Measurements from ENCODE around the gene CLTA. TPM values are rescaled to one million over a fixed set of nuclear protein-coding genes. Genes with fewer than 3 reads are reported as not detected.

CLTA gene
- total and polyA plus RNA-seq, 10 of the 15 experiments (the other 5 are each of a cell fraction or from before 2014, with no cell fraction given), result 49.0 to 241 (median 168) TPM

GRCh38 chr9:36214571-36214970, 23.9 kb downstream of the CLTA start:
- H3K4me3 ChIP-seq, result no peak overlapping the region
- TF ChIP-seq NFXL1 (IDR thresholded peaks at IDR 0.05; ENCODE audit: borderline replicate concordance) (no peak), IKZF2 (IDR thresholded peaks at IDR 0.05) (no peak), RCOR1 (conservative IDR thresholded peaks at IDR 0.05; ENCODE audit: low read depth, low read length) (no peak), POLR2AphosphoS5 (IDR thresholded peaks at IDR 0.05; ENCODE audit: low read length) (no peak), ESRRA (IDR thresholded peaks at IDR 0.05; ENCODE audit: low read length) (no peak), IRF4 (IDR thresholded peaks at IDR 0.05; ENCODE audit: low read depth, low read length) (no peak), CBX3 (IDR thresholded peaks at IDR 0.05; ENCODE audit: borderline replicate concordance, low read depth) (no peak), CHD4 (IDR thresholded peaks at IDR 0.05) (no peak), LARP7 (IDR thresholded peaks at IDR 0.05) (no peak), RB1 (IDR thresholded peaks at IDR 0.05; ENCODE audit: borderline replicate concordance) (no peak)
- H3K27me3 ChIP-seq (replicated peaks in 1 of 2; ENCODE audit: control insufficient read depth in 2 of 2, insufficient read depth in 2 of 2, low read length in 1 of 2), result no peaks in the 10 kb centered on the region
- POLR2A ChIA-PET, result no interaction called here
- CTCF ChIA-PET, result no interaction called here
- RAD21 ChIA-PET (ENCODE audit: unreplicated experiment), result no interaction called here
- BruUV-seq (replicated peaks), result no TSS peak
- DNase-seq (ENCODE audit: low read depth, low spot score) (no peak), FAIRE-seq (no peak), ATAC-seq (no peak)
- in situ Hi-C loops (cut with MboI), result no loop called here
- no peak overlapping the region for H3K4me2 ChIP-seq (ENCODE audit: control insufficient read depth, insufficient read depth)
- peaks cover 8% of the 10 kb centered on the region; the same call in 1 of the 2 replicates for H4K20me1 ChIP-seq (ENCODE audit: control insufficient read depth, insufficient read depth)
- H3K36me3 ChIP-seq (ENCODE audit: control insufficient read depth in 2 of 2, insufficient read depth in 2 of 2, low read length in 1 of 2), result peaks cover 17 to 45% of the 10 kb centered on the region in 2 experiments
- H3K79me2 ChIP-seq (ENCODE audit: control insufficient read depth, insufficient read depth, low read length), result no peaks in the 10 kb centered on the region
- H3K9ac ChIP-seq (ENCODE audit: control insufficient read depth, insufficient read depth, low read length), result no peak overlapping the region
- SMC1A ChIA-PET (ENCODE audit: uncharacterized antibody, unreplicated experiment), result no interaction called here
- intact Hi-C loops (cut with micrococcal nuclease; ENCODE audit: unreplicated experiment), result no loop called here
- no peak overlapping the region for H3K27ac ChIP-seq (ENCODE audit: control insufficient read depth, insufficient read depth)
- no peak overlapping the region for H2AFZ ChIP-seq (ENCODE audit: control insufficient read depth, low read depth, low read length)
- no peaks in the 10 kb centered on the region for H3K9me3 ChIP-seq (replicated peaks; ENCODE audit: control insufficient read depth, insufficient read depth, low read length)
- no peaks in the 10 kb centered on the region for H3K4me1 ChIP-seq (ENCODE audit: control insufficient read depth, insufficient read depth, low read length)
